ENCODE results near the gene PAPPA.

DNA sequence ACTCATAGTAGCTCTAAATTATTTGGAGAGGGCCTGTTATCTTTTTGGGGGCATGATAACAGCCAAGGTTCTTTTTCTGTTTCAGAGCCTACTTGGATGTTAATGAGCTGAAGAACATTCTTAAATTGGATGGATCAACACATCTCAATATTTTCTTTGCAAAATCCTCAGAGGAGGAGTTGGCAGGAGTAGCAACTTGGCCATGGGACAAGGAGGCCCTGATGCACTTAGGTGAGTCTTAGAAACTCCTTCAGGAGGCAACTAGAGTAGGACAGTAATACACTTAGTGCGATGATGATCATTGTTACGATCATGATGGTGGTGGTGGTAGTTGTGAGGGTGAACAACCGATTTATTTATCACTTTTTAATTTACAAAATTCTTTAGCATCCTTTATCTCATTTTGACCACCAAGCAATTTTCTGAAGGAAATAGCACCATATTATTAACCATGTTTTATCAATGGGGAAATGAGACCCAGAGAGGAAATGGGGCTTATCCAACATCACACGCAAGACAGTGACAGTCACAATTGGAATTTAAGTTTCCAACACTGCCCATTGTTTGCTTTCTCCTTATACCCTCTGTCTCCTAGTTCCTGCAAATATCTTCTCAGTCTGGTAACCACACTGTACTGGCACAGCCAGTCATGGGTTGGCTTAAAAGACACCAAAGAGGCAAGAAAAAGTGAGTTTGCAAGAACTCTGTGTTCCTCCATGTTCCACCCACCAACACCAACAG lies 54.0 kb downstream of the PAPPA start:
- no peak for TF ChIP-seq POLR2A (IDR thresholded peaks at IDR 0.05; ENCODE audit: low read length)
- no peak for TF ChIP-seq GATA1 (IDR thresholded peaks at IDR 0.05; ENCODE audit: low read depth, low read length)
